ENCODE measurements around the gene TGFA.

The TGFA gene

GRCh38 chr2:70523996-70524965 is 29.3 kb downstream of the TGFA start:
- DNase-seq (ENCODE audit: low read depth in 2 of 2): no peak

GRCh38 chr2:70523672-70523995 is 30.0 kb downstream of the TGFA start:
- no peak for DNase-seq (ENCODE audit: low read depth in 2 of 2)

DNA sequence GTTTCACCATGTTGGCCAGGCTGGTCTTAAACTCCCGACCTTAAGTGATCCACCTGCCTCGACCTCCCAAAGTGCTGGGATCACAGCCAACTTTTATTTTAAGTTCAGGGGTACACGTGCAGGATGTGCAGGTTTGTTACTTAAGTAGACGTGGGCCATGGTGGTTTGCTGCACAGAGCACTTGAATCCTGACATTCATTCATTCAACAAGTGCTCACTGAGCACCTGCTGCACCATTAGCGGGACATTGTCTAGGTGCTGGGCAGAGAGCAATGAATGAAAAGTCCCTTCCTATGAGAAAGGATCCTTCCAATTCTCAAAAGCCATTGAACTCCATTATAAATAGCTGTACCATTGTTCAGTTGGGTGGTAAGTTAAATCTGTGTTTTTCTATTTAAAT is 31.0 kb downstream of the TGFA start:
- no peak for DNase-seq (ENCODE audit: low read depth in 2 of 2)

DNA sequence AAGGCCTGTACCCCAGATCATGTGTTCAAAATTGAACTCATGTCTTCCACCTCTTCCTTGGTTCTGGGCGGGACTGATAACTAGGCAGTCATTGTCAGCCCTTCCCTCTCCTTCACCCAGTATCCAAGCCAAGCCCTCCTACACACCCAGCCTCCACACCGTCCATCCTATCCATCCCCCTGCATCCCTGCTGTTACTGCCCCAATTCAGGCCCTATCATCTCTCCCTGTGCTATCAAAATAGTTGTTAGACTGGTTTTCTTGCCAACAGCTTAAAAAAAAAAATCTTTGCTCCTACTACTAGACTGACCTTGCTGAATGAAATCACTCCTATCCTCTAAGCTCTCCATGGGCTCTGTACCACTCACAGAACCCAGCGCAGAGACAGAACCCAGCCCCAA is 32.8 kb downstream of the TGFA start:
- no peak for DNase-seq (ENCODE audit: low read depth in 2 of 2)

DNA sequence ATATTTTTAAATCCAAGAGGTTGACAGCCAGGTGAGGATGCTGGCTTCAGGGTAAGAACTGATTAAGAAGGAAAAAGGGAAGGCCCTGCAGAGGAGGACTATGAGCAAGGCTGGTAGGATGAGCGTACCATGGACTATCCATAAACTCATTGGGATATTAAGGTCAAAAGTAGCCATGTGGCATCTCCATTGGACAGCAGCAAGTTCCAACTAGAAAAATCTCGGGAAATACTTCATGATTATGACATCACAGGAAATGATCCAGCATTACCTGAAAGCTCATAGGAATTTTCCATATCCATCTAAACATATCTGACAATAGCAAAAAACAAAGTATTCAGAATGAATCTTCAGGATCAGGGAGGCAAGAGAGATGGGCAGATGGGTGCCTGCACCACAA is 34.2 kb downstream of the TGFA start:
- DNase-seq (ENCODE audit: low read depth in 2 of 2): no peak

GRCh38 chr2:70518557-70518956 is 35.1 kb downstream of the TGFA start:
- no peak for DNase-seq (ENCODE audit: low read depth in 2 of 2)

DNA sequence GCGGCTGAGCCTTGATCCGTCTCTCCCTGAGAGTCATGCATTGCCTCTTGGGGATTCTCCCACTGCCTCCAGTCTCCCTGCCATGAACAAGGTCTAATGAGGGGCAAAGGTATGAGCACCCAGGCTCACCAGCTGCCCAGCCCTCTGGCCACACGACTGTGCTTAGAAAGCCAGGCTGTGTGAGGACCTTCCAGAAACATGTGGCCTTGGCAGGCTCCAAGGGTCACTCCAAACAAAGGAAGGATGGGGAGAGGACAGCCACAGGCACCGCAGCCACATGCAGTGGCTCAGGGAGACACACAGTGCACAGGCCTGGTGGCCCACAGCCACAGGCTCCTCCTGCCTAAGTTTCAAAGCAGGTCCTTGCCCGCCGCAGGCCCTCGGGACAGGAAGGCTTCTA is 35.8 kb downstream of the TGFA start:
- DNase-seq (ENCODE audit: low read depth in 2 of 2): no peak

- DNase-seq (ENCODE audit: low read depth in 2 of 2): no peak
Observed at GRCh38 chr2:70516596-70516995, 37.0 kb downstream of the TGFA start.

DNA sequence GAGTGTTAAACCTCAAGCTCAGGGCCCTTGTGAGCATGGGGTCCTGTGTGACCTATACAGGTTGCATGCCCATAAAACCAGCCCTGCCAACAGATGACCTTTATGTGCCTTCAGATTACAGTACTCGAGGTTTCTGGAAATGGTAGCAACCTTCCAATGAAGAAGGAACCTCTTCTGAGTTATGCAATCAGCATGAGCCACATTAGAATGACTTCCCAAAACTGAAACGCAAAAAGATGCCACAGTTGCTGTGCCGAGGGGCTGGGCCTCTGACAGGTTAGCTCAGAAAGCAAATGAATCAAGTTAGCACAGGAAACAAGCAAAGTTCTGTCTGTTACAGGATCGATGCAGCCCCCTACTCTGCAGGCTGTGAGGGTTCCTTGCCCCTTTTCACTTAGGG is 37.7 kb downstream of the TGFA start:
- DNase-seq (ENCODE audit: low read depth in 2 of 2): no peak

DNA sequence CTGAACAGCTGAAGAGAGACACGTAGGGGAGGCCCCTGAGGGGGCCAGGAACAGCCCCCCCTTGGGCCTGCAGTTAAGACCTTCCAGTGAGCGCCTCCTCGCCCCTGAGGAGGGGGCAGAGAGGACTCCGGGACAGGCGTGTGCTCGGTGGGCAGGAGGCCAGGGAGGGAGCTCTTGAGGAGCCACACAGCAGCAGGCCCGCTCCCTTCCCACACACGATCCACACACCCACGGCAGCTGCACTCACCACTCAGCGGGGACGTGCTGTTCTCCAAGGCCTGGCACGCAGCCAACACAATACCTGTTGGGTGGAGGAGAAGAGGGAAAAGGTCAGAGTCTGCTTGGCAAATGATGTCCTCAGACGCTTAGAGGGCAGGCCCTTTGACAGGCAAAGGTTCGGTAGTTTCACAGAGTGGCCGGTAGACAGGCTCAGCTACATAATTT is 39.0 kb downstream of the TGFA start:
- DNase-seq (ENCODE audit: low read depth in 2 of 2): no peak

GRCh38 chr2:70513738-70514137 is 39.9 kb downstream of the TGFA start:
- no peak for DNase-seq (ENCODE audit: low read depth in 2 of 2)

DNA sequence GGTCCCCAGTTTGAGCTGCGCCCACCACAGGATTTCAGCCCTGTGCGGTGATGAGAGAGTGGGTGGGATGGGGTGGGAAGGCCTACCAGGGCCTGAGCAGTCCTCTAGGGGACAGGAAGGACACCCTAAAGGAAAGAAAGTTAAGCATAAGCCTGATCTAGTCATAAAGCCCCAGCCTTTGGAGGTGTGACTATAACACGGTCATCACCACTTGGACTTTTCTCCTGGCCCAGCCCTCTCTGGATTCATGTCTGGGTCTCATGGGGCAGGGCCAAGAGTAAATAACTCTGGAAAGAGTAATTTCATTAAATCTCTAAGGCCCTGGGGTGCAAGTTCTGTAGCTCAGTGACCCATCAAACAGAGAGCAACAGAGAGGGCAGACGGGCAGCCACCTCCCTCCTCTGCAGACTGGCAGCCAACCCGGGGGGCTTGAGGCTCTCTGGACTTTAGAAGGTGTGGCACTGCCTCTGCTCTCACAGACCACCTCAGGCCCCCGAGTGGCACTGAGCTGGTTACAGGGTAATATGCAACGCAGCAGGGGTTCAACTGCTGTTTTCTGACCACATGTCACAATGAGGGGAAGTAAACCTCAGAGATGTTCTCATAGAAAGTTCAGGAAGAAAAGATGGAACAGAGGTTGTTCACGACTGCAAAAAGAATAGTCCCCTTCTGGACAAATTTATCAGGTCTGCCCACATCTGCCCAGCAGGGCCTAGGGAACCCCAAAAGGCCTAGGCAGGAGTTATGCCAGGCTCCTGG is 41.5 kb downstream of the TGFA start:
- DNase-seq (ENCODE audit: low read depth in 2 of 2): no peak

GRCh38 chr2:70510313-70510712 is 43.3 kb downstream of the TGFA start:
- DNase-seq (ENCODE audit: low read depth in 2 of 2): no peak

- no peak for DNase-seq (ENCODE audit: low read depth in 2 of 2)
Observed at GRCh38 chr2:70509565-70509964, 44.1 kb downstream of the TGFA start.

DNA sequence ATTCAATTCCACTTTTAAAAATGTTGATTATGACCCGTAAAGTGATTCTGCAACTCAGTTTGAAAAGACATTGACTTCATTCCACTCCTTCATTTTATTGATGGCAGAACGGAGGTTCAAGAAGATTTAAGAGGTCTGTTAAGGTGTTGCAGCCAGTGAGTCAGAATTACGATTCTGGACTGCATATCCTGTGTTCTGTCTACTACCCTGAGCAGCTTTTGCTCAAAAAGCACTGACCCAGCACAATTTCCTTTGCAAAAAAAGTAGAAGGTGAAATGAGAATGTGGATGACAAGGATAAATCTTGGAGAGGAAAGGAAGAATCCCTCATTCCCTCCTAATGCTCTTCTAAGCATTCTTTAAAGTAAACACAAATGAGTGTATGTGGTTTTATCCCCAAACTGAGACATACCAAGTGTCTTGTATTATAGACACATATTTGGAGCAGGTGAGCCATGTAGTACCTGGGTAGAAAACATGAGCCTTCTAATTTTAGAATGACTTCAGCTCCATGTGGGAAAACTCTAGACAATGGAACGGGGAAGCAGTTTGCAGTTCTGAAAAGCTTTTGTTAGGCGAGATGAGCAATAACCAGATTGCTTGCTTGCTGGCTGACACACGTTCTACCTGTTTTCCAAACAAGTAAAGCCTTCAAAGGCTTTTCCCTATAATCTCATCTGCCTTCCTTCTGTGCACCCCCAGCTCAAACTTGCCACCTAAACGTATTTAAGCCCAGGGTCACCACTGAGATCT is 44.7 kb downstream of the TGFA start:
- DNase-seq (ENCODE audit: low read depth in 2 of 2): no peak

DNA sequence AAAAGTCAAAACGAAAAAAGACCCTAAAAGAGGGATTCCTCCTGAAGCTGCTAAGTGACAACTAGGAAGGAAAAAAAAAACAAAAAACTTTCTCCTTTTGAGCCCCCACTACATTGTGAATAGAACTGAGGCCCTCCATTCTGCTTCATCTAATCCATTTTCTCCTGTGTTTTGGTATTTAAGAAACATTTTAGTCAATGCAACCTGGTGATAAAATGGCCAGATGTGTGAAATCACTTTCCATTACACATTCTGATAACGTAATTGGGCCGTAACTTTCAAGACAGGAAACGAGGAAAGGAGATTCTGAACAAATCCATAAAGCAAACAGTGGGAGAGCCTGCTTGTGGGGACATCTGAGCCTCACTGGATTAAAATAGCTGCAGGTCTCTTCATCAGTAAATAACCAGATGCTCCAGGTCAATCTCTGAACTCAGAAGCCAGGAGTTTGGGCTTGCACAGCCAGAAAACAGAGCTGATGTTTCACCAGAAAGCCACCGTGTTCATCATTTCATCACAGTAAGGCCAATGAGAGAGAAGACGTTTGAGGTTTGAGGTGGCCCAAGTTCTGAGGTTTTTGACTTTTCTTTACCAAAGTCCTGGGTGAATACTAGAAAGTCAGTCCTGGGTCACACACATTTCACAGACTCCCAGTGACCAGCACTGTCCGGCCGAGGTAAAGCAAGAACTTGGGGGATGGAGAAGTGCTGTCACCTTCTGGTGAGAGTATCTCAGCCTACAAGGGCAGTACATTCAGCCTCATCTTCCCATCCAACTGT is 47.8 kb downstream of the TGFA start:
- no peak for DNase-seq (ENCODE audit: low read depth in 2 of 2)

GRCh38 chr2:70504750-70505149 is 48.9 kb downstream of the TGFA start:
- no peak for DNase-seq (ENCODE audit: low read depth in 2 of 2)

- DNase-seq (ENCODE audit: low read depth in 2 of 2): no peak
Observed at GRCh38 chr2:70503896-70504295, 49.7 kb downstream of the TGFA start.

DNA sequence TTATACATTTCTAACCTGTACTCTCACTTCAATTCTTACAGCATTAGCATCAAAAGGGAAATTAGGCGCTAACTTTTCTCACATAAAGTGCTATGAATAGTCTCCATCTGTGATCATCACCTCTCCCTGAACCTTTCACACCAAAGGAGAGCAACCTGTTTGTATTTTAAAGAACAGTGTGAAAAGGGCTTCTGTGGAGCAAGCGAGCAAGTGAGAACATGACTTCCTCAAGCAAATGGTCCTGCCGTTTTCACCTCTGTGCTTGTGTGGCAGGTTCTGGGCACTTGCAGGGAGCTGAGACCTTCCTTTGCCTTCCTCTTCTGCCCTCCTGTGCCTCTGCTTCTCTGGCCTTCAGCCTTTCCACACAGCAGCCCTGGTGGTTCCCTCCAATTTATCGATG is 51.9 kb downstream of the TGFA start:
- DNase-seq (ENCODE audit: low read depth in 2 of 2): no peak

DNA sequence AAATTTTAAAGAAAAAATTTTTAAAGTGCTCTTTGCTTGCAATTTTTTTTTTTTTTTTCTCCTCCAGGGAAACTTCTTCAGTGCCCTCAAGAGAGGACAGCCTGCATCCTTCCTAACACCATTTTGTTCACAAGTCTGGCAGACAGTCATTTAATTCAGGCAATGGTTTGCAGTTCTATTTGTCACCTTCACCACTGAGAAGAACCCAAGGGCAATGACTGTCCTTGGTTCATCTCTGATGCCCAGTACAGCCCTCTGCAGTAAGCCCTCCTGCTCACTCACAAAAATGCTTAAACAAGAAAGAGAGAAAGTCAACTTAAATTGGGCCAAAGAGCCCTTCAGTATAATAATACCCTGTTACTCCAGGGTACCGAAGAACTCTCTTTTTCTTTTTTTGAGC is 52.4 kb downstream of the TGFA start:
- DNase-seq (ENCODE audit: low read depth in 2 of 2): no peak

GRCh38 chr2:70499253-70499652 is 54.4 kb downstream of the TGFA start:
- DNase-seq (ENCODE audit: low read depth in 2 of 2): no peak

- no peak for DNase-seq (ENCODE audit: low read depth in 2 of 2)
Observed at GRCh38 chr2:70498528-70498927, 55.1 kb downstream of the TGFA start.

Measured in stimulated activated CD4-positive, alpha-beta T cell treated with anti-CD3 and anti-CD28 coated beads, Interleukin-12 subunit alpha, Interleukin-12 subunit beta, amount 100 ng/mL, for 24 hours (primary cell).